HL-60 (cell line): ENCODE data around the gene ALS2CL.

Source experiments
- DNase-seq, 2 experiments: peaks; one replicate each; pipeline ENCODE4 v3.0.0-alpha.2; 2010 to 2020; ENCODE audit warnings: low read depth in 1 of 2, low spot score in 1 of 2
- H3K27ac ChIP-seq: fragments of 250-450 bp; sonication (Bioruptor Pico); replicated peaks from 2 replicates; pipeline ENCODE4 v1.5.1; 2020; ENCODE audit warnings: mild to moderate bottlenecking, moderate library complexity
- H3K27me3 ChIP-seq: fragments of 250-450 bp; sonication (Bioruptor Pico); 2 replicates; pipeline ENCODE4 v1.5.1; 2021; ENCODE audit warnings: mild to moderate bottlenecking, moderate library complexity; ENCODE audit not compliant: insufficient read depth, poor library complexity, severe bottlenecking
- H3K4me3 ChIP-seq: replicated peaks from 2 replicates; pipeline ENCODE4 v1.5.1; 2011; ENCODE audit warnings: mild to moderate bottlenecking, control low read depth, low read length; ENCODE audit not compliant: insufficient read depth
- CTCF ChIP-seq: IDR thresholded peaks from one replicate; pipeline ENCODE4 v1.5.1; 2011; ENCODE audit warnings: low read length, control low read depth, inconsistent platforms; ENCODE audit not compliant: insufficient read depth
- GABPA ChIP-seq: IDR thresholded peaks from 2 replicates; pipeline ENCODE4 v1.6.1; 2012; ENCODE audit warnings: low read depth
- POLR2AphosphoS5 ChIP-seq: IDR thresholded peaks from 2 replicates; pipeline ENCODE4 v1.6.1; 2012; ENCODE audit warnings: low read depth
- REST ChIP-seq: IDR thresholded peaks from 2 replicates; pipeline ENCODE4 v1.6.1; 2012; ENCODE audit warnings: low read depth; ENCODE audit not compliant: insufficient replicate concordance
- SPI1 ChIP-seq: IDR thresholded peaks from 2 replicates; pipeline ENCODE4 v1.6.1; 2012; ENCODE audit warnings: low read depth, mild to moderate bottlenecking, borderline replicate concordance

Gene ALS2CL

GRCh38 chr3:46725621-46726314 is 32.3 kb upstream of the ALS2CL start:
- H3K27me3 ChIP-seq = peaks cover 3% of the 10 kb centered on the region
- TF ChIP-seq GABPA = no peak
- TF ChIP-seq CTCF = no peak
- no peak for TF ChIP-seq SPI1
- TF ChIP-seq REST = no peak
- TF ChIP-seq POLR2AphosphoS5 = no peak
- H3K27ac ChIP-seq = no peak overlapping the region
- no peak overlapping the region for H3K4me3 ChIP-seq
- DNase-seq = no peak

- TF ChIP-seq POLR2AphosphoS5 (no peak), GABPA (no peak), CTCF (no peak)
- no peak overlapping the region for H3K27ac ChIP-seq
- H3K27me3 ChIP-seq = peaks cover 3% of the 10 kb centered on the region
- H3K4me3 ChIP-seq = no peak overlapping the region
- no peak for DNase-seq
Measured at GRCh38 chr3:46724424-46724823, 30.9 kb upstream of the ALS2CL start.

- H3K27ac ChIP-seq = no peak overlapping the region
- TF ChIP-seq POLR2AphosphoS5 (no peak), SPI1 (no peak), GABPA (no peak), CTCF (no peak), REST (no peak)
- no peaks in the 10 kb centered on the region for H3K27me3 ChIP-seq
- H3K4me3 ChIP-seq = no peak overlapping the region
- no peak for DNase-seq
Measured at GRCh38 chr3:46722443-46722842, 29.0 kb upstream of the ALS2CL start.

- Histone ChIP-seq H3K27ac (no peak overlapping the region), H3K27me3 (no peaks in the 10 kb centered on the region), H3K4me3 (no peak overlapping the region)
- no peak for DNase-seq
- TF ChIP-seq SPI1 (no peak), POLR2AphosphoS5 (no peak), REST (no peak), CTCF (no peak), GABPA (no peak)
Measured at GRCh38 chr3:46721009-46721408, 27.5 kb upstream of the ALS2CL start.
